HG02759 (cell line): ENCODE measurements around the gene SLC37A1.
"Not testable (repeated sequence)": the region's sequence is repeated elsewhere in the genome, so short reads cannot be mapped to it uniquely, and the experiment has no call there.

Experiments
- ATAC-seq: cut with Tn5 transposase; IDR thresholded peaks from one replicate; pipeline ENCODE4 v1.9.1; 2021; ENCODE audit warnings: mild to moderate bottlenecking, moderate library complexity; ENCODE audit not compliant: unreplicated experiment

SLC37A1 gene

GRCh38 chr21:42513151-42513984 lies at the start of gene SLC37A1:
Gene SLC37A1, plus strand, starts transcription at chr21:42513852. Its CDS starts 4,603 bp downstream, at chr21:42518455.
- ATAC-seq, result peak; percentile 64

- ATAC-seq, result no peak
Observed at GRCh38 chr21:42463861-42464515, 49.7 kb upstream of the SLC37A1 start.

GRCh38 chr21:42465008-42465802 lies 48.4 kb upstream of the SLC37A1 start:
- ATAC-seq, result peak; percentile 42

GRCh38 chr21:42465803-42466127 lies 47.9 kb upstream of the SLC37A1 start:
- ATAC-seq, result no peak

GRCh38 chr21:42466700-42467099 lies 47.0 kb upstream of the SLC37A1 start:
- no peak for ATAC-seq

- ATAC-seq, result no peak
Observed at GRCh38 chr21:42467140-42467983, 46.3 kb upstream of the SLC37A1 start.

- no peak for ATAC-seq
Observed at GRCh38 chr21:42468491-42469131, 45.0 kb upstream of the SLC37A1 start.

GRCh38 chr21:42469272-42469671 lies 44.4 kb upstream of the SLC37A1 start:
- peak; percentile 44 for ATAC-seq

- ATAC-seq, result not testable (repeated sequence)
Observed at GRCh38 chr21:42469726-42470125, 43.9 kb upstream of the SLC37A1 start.

GRCh38 chr21:42471206-42471605 lies 42.4 kb upstream of the SLC37A1 start:
- no peak for ATAC-seq

- ATAC-seq, result no peak
Observed at GRCh38 chr21:42471716-42472330, 41.8 kb upstream of the SLC37A1 start.

- ATAC-seq, result no peak
Observed at GRCh38 chr21:42472521-42472920, 41.1 kb upstream of the SLC37A1 start.

GRCh38 chr21:42473498-42474042 lies 40.1 kb upstream of the SLC37A1 start:
- ATAC-seq, result no peak

GRCh38 chr21:42474043-42474831 lies 39.4 kb upstream of the SLC37A1 start:
- ATAC-seq, result peak; percentile 55

GRCh38 chr21:42475036-42475435 lies 38.6 kb upstream of the SLC37A1 start:
- no peak for ATAC-seq

GRCh38 chr21:42475526-42476387 lies 37.9 kb upstream of the SLC37A1 start:
- no peak for ATAC-seq

GRCh38 chr21:42476388-42477331 lies 37.0 kb upstream of the SLC37A1 start:
- ATAC-seq, result no peak
